Endothelial cell of umbilical vein (primary cell): ENCODE data around the gene RBM5. TPM values are rescaled to one million over a fixed set of nuclear protein-coding genes. Genes with fewer than 3 reads are reported as not detected.

Source experiments
- BruUV-seq: library from RNA; stranded (reverse); fragments of 400-500 nt; replicated peaks from 2 replicates; lab custom pipeline; 2021; lab: Mats Ljungman, UMichigan
- CTCF ChIA-PET: fragments of 300-600, 350-600 bp; sonication (Branson Sonifier 250); formaldehyde crosslinking; loops from one replicate; lab custom pipeline; 2021; ENCODE audit warnings: antibody characterized with exemption, inconsistent platforms; lab: Charles Lee
- POLR2A ChIA-PET: fragments of 300-600, 350-600 bp; sonication (Branson Sonifier 250); formaldehyde crosslinking; loops from one replicate; lab custom pipeline; 2021; ENCODE audit warnings: antibody characterized with exemption, inconsistent platforms; lab: Charles Lee
- DNase-seq: peaks from one replicate; pipeline ENCODE4 v3.0.0-alpha.2; 2011; ENCODE audit warnings: low read depth, low spot score
- FAIRE-seq: peaks from 2 replicates; lab custom pipeline; 2011; peaks lifted over from hg19 to GRCh38; lab: Jason Lieb, UNC
- H2AFZ ChIP-seq: 2 replicates; pipeline ENCODE4 v1.6.0; 2012; ENCODE audit warnings: low read depth, low read length, control low read depth, inconsistent platforms
- H3K27ac ChIP-seq: 2 replicates; pipeline ENCODE4 v1.5.1; 2011; ENCODE audit warnings: low read depth, mild to moderate bottlenecking, control low read depth, low read length, moderate library complexity; ENCODE audit not compliant: insufficient read depth
- H3K27me3 ChIP-seq, 2 experiments: 2 replicates each; pipeline versions ENCODE4 v1.6.0 to v1.6.1; 2011; ENCODE audit warnings: low read length in 2 of 2, mixed read lengths in 1 of 2; ENCODE audit not compliant: control insufficient read depth in 2 of 2, insufficient read depth in 2 of 2
- H3K36me3 ChIP-seq, 2 experiments: 2 replicates in 1 of 2; 3 replicates in 1 of 2; pipeline ENCODE4 v1.5.1; 2011; ENCODE audit warnings: low read length in 2 of 2, mild to moderate bottlenecking in 1 of 2, moderate library complexity in 1 of 2; ENCODE audit not compliant: control insufficient read depth in 2 of 2, insufficient read depth in 2 of 2; ENCODE audit errors: extremely low read depth in 1 of 2
- H3K4me1 ChIP-seq: 3 replicates; pipeline ENCODE4 v1.5.1; 2011; ENCODE audit warnings: mild to moderate bottlenecking, low read length; ENCODE audit not compliant: control insufficient read depth, insufficient read depth; ENCODE audit errors: extremely low read depth
- H3K4me2 ChIP-seq: 2 replicates; pipeline ENCODE4 v1.6.1; 2011; ENCODE audit warnings: low read length, control low read depth, mixed read lengths; ENCODE audit not compliant: insufficient read depth
- H3K4me3 ChIP-seq, 3 experiments: fragments of 200-600 bp in 1 of 3; sonication (generic), shearing (Covaris generic) in 1 of 3; replicated peaks in 1 of 3; 2 replicates each; pipeline ENCODE4 v1.5.1; 2011 to 2016; ENCODE audit warnings: control low read depth in 3 of 3, low read length in 3 of 3, mild to moderate bottlenecking in 2 of 3, inconsistent platforms in 1 of 3, low read depth in 1 of 3, moderate library complexity in 1 of 3; ENCODE audit not compliant: insufficient read depth in 1 of 3
- H3K79me2 ChIP-seq: 2 replicates; pipeline ENCODE4 v1.6.0; 2012; ENCODE audit warnings: low read length, inconsistent platforms; ENCODE audit not compliant: control insufficient read depth, insufficient read depth
- H3K9ac ChIP-seq: replicated peaks from 2 replicates; pipeline ENCODE3; 2011; ENCODE audit warnings: low read length, control low read depth; ENCODE audit not compliant: insufficient read depth; ENCODE audit errors: extremely low read depth
- H3K9me1 ChIP-seq: replicated peaks from 3 replicates; pipeline ENCODE4 v1.6.0; 2011; ENCODE audit warnings: mild to moderate bottlenecking, low read length; ENCODE audit not compliant: control insufficient read depth, insufficient read depth; ENCODE audit errors: extremely low read depth
- H3K9me3 ChIP-seq: replicated peaks from 2 replicates; pipeline ENCODE4 v1.5.1; 2012; ENCODE audit warnings: low read length, inconsistent platforms; ENCODE audit not compliant: control insufficient read depth, insufficient read depth
- H4K20me1 ChIP-seq: replicated peaks from 2 replicates; pipeline ENCODE3; 2011; ENCODE audit warnings: mild to moderate bottlenecking, low read length; ENCODE audit not compliant: control insufficient read depth, insufficient read depth; ENCODE audit errors: extremely low read depth
- CTCF ChIP-seq, 2 donors: IDR thresholded peaks; 1 replicate in 1 of 2; 2 replicates in 1 of 2; pipeline ENCODE4 v1.5.1; 2011; ENCODE audit warnings: low read length in 2 of 2, mild to moderate bottlenecking in 2 of 2, moderate library complexity in 2 of 2, control low read depth in 1 of 2, inconsistent platforms in 1 of 2, low read depth in 1 of 2; ENCODE audit not compliant: insufficient read depth in 1 of 2; ENCODE audit errors: extremely low read depth in 1 of 2
- EZH2 ChIP-seq: IDR thresholded peaks from 2 replicates; pipeline ENCODE4 v1.6.1; 2012; ENCODE audit warnings: borderline replicate concordance, low read depth, mild to moderate bottlenecking, moderate library complexity, low read length, inconsistent platforms; ENCODE audit not compliant: severe bottlenecking
- GATA2 ChIP-seq: IDR thresholded peaks from 2 replicates; pipeline ENCODE4 v1.7.0; 2011; ENCODE audit warnings: low read depth, mild to moderate bottlenecking, moderate library complexity, mixed read lengths, low read length; ENCODE audit not compliant: insufficient read length, insufficient read depth
- JUN ChIP-seq: IDR thresholded peaks from 2 replicates; pipeline ENCODE4 v1.6.1; 2011; ENCODE audit warnings: borderline replicate concordance, low read depth; ENCODE audit not compliant: insufficient read length, insufficient read depth
- MYC ChIP-seq: IDR thresholded peaks from one replicate; pipeline ENCODE4 v1.6.1; 2011; ENCODE audit warnings: mild to moderate bottlenecking, low read depth, low read length
- POLR2A ChIP-seq: IDR thresholded peaks from 2 replicates; pipeline ENCODE4 v1.6.1; 2012; ENCODE audit warnings: low read depth, mild to moderate bottlenecking, control low read depth, low read length
- POLR2AphosphoS5 ChIP-seq: IDR thresholded peaks from 2 replicates; pipeline ENCODE4 v1.6.1; 2012; ENCODE audit warnings: low read depth, mild to moderate bottlenecking, control low read depth, low read length, moderate library complexity; ENCODE audit not compliant: insufficient read depth
- dilution Hi-C: fragments of 300-500 bp; cut with MboI; formaldehyde crosslinking; loops from one replicate; pipeline ENCODE4 v1.15.0; 2019; ENCODE audit warnings: low sequenced_read_pairs; ENCODE audit not compliant: extremely low pct_ligation_motif_present
- intact Hi-C: fragments of 100-400 bp; cut with micrococcal nuclease; formaldehyde crosslinking; loops from one replicate; pipeline ENCODE4 v1.10.0; 2022
- polyA plus RNA-seq, 4 experiments: library from polyadenylated mRNA; depleted of rRNA in 3 of 4; stranded (reverse) in 3 of 4; unstranded in 1 of 4; fragments of >200 nt; gene quantifications; 2 replicates each; pipeline versions ENCODE4 v1.2.1 to v1.2.3, GENCODE V29; 2011 to 2012; ENCODE audit warnings: missing spikeins in 1 of 4
- total RNA-seq: library from RNA; stranded (reverse); gene quantifications from 2 replicates; pipeline ENCODE4 v1.2.3, GENCODE V29; 2021
- TF ChIP-seq, protein P1 (sequence below): IDR thresholded peaks from 2 replicates; pipeline ENCODE4 v1.6.1; 2011; ENCODE audit not compliant: insufficient read depth, insufficient read length

The RBM5 gene
- total and polyA plus RNA-seq, 2 donors (not counting 3 experiments of a cell fraction or from before 2014, with no cell fraction given), result 190 to 218 TPM

DNA sequence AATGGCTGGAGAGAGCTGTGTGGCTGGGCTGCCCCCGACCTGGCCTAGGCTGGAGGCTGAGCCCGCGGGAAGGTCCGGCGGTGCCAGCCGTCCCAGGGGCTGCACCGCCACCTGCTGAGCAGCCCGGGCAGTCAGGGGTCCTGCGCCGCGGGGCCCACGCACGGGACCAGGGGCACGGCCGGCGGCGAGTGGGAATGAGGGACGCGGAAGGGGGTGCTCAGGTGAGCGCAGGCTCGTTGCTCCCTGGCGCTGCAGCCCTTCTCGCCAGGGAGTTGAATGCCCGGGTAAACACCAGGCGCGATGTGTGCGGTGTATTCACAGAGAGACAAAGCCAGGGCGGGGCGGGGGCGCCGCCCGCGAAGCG, 65.7 kb downstream of the RBM5 start:
- no peaks in the 10 kb centered on the region for H4K20me1 ChIP-seq
- H3K36me3 ChIP-seq, result no peaks in the 10 kb centered on the region
- FAIRE-seq (peak; percentile 33), DNase-seq (peak; percentile 47)
- ChIA-PET CTCF (interaction anchor here (1.1 to 3.8 kb wide), 6 partner anchors 17 to 37 kb away, joined by 3 to 40 read pairs (median 12); no protein-coding TSS in a partner anchor), POLR2A (no interaction called here)
- peak overlapping the region; percentile 66 for H3K4me2 ChIP-seq
- peak overlapping the region; percentile 53 for H2AFZ ChIP-seq
- H3K9ac ChIP-seq, result no peak overlapping the region
- no peaks in the 10 kb centered on the region for H3K27me3 ChIP-seq
- TF ChIP-seq CTCF (IDR thresholded peaks at IDR 0.05; ENCODE audit: extremely low read depth in 1 of 2, insufficient read depth in 1 of 2, low read depth in 1 of 2, low read length in 2 of 2), result peak; percentile 45 to 71
- TF ChIP-seq EZH2, result no peak
- peaks cover 45% of the 10 kb centered on the region for H3K4me1 ChIP-seq
- peak overlapping the region; percentile 14 to 77 (median 37) for H3K4me3 ChIP-seq
- no TSS peak for BruUV-seq
- intact Hi-C loops, result loop anchor here (1.0 kb wide), 2 partner anchors 16 to 33 kb away; no protein-coding TSS in a partner anchor
- dilution Hi-C loops, result no loop called here
- peaks cover 36% of the 10 kb centered on the region for H3K79me2 ChIP-seq
- H3K27ac ChIP-seq, result no peak overlapping the region
- no peaks in the 10 kb centered on the region for H3K9me1 ChIP-seq
- no peaks in the 10 kb centered on the region for H3K9me3 ChIP-seq

DNA sequence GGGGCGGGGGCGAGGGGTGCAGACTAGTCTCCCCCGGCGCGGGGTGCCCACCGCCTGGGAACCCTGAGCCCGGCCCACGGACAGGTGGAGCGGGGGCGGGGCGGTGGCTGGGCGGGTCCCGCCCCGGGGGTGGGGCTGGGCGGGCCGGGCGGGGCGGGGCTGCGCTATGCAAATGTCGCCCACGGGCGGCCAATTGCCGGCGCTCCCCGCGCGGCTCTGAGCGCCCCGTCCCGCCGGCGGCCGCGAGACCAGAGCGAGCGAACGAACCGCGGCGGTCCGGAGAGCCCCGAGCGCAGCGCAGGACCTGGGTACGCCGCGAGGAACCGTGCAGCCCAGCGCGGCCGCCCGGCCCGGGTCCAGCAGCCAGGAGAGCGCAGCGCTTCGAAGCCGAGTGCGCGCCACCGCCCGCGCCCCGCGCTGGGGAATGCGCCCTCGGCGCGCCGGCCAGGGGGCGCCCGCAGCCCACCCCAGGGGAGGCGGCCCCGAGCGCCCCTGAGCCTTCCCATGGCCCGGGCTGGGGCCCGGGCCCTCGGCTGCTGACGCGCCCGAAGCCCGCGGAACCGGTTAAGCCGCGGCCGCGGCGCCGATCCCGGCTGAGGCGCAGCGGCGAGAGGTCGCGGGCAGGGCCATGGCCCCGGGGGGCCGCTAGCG, 66.2 kb downstream of the RBM5 start, which contains the start of gene SEMA3F:
TSS of gene SEMA3F (plus strand) at position 485 of the 651 bp plus-strand sequence. CDS start 4,299 bp downstream, outside the sequence.
- H3K9ac ChIP-seq, result peak within 1 kb of the TSS; percentile 39
- H2AFZ ChIP-seq, result peak within 1 kb of the TSS; percentile 53
- intact Hi-C loops, result loop anchor here (1.0 to 5.0 kb wide), 4 partner anchors 17 to 82 kb away; partner anchors contain the start of gene GNAI2
- dilution Hi-C loops, result no loop called here
- DNase-seq, result peak; percentile 72
- H3K27ac ChIP-seq, result peak within 1 kb of the TSS; percentile 40
- H3K4me2 ChIP-seq, result peak within 1 kb of the TSS; percentile 78
- no peaks in the 10 kb centered on the region for H3K27me3 ChIP-seq
- H3K36me3 ChIP-seq, result no peaks in the 10 kb centered on the region
- H3K79me2 ChIP-seq, result peaks cover 41% of the 10 kb centered on the region
- no peaks in the 10 kb centered on the region for H3K9me3 ChIP-seq
- no peaks in the 10 kb centered on the region for H3K9me1 ChIP-seq
- peak within 1 kb of the TSS; percentile 29 to 77 (median 77) for H3K4me3 ChIP-seq
- CTCF ChIA-PET, result interaction anchor here (1.0 to 3.8 kb wide), 12 partner anchors 10 to 72 kb away, joined by 4 to 40 read pairs (median 8); partner anchors contain the start of gene GNAT1
- H3K4me1 ChIP-seq, result peaks cover 50% of the 10 kb centered on the region
- peak; percentile 40 for FAIRE-seq
- TF ChIP-seq, protein P1, sequence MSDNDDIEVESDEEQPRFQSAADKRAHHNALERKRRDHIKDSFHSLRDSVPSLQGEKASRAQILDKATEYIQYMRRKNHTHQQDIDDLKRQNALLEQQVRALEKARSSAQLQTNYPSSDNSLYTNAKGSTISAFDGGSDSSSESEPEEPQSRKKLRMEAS, result no peak
- TF ChIP-seq MYC (no peak), CTCF (IDR thresholded peaks at IDR 0.05; ENCODE audit: extremely low read depth in 1 of 2, insufficient read depth in 1 of 2, low read depth in 1 of 2, low read length in 2 of 2) (peak; percentile 19 to 26), JUN (no peak), POLR2AphosphoS5 (peak; percentile 81), GATA2 (no peak), POLR2A (peak; percentile 86)
- no TSS peak for BruUV-seq
- H4K20me1 ChIP-seq, result no peaks in the 10 kb centered on the region
- POLR2A ChIA-PET, result interaction anchor here (1.7 kb wide), 1 partner anchor 10 kb away, joined by 10 read pairs; no protein-coding TSS in a partner anchor
